HEK293T (cell line): Measurements from ENCODE around the gene MOK.

Experiments
- CTCF ChIA-PET: fragments of 350-600 bp; formaldehyde crosslinking; extraction: SDS; loops from one replicate; lab custom pipeline; 2021; ENCODE audit warnings: antibody characterized with exemption, inconsistent platforms; lab: Yijun Ruan, JAX
- POLR2A ChIA-PET: fragments of 350-600 bp; formaldehyde crosslinking; extraction: SDS; loops from one replicate; lab custom pipeline; 2020; ENCODE audit warnings: antibody characterized with exemption, inconsistent platforms; lab: Yijun Ruan, JAX
- DNase-seq: peaks from one replicate; pipeline ENCODE4 v3.0.0; 2012; ENCODE audit warnings: mixed read lengths; ENCODE audit errors: extremely low spot score
- ARNT ChIP-seq: fragments of 450-650 bp; IDR thresholded peaks from 2 replicates; pipeline ENCODE4 v1.6.1; 2017; ENCODE audit warnings: mild to moderate bottlenecking
- BHLHE40 ChIP-seq: fragments of 450-650 bp; IDR thresholded peaks from 2 replicates; pipeline ENCODE4 v1.6.1; 2016; ENCODE audit warnings: mild to moderate bottlenecking, moderate library complexity, borderline replicate concordance
- CTBP1 ChIP-seq: fragments of 450-650 bp; IDR thresholded peaks from 2 replicates; pipeline ENCODE4 v1.6.1; 2016; ENCODE audit warnings: borderline replicate concordance
- ELF4 ChIP-seq: fragments of 450-650 bp; IDR thresholded peaks from 2 replicates; pipeline ENCODE4 v1.6.1; 2017; ENCODE audit warnings: antibody characterized with exemption
- FOXA1 ChIP-seq: fragments of 450-650 bp; IDR thresholded peaks from 2 replicates; pipeline ENCODE4 v1.6.1; 2016; ENCODE audit warnings: mild to moderate bottlenecking
- FOXK2 ChIP-seq: fragments of 450-650 bp; IDR thresholded peaks from 2 replicates; pipeline ENCODE4 v1.6.1; 2016; ENCODE audit warnings: mild to moderate bottlenecking
- FOXM1 ChIP-seq: fragments of 450-650 bp; IDR thresholded peaks from 2 replicates; pipeline ENCODE4 v1.6.1; 2017; ENCODE audit warnings: mild to moderate bottlenecking, borderline replicate concordance
- HDGF ChIP-seq: fragments of 450-650 bp; IDR thresholded peaks from 2 replicates; pipeline ENCODE4 v1.6.1; 2017; ENCODE audit warnings: antibody characterized with exemption, borderline replicate concordance
- L3MBTL2 ChIP-seq: fragments of 450-650 bp; conservative IDR thresholded peaks from 2 replicates; pipeline ENCODE4 v1.6.1; 2016; ENCODE audit warnings: mild to moderate bottlenecking
- LEF1 ChIP-seq: fragments of 450-650 bp; IDR thresholded peaks from 2 replicates; pipeline ENCODE4 v1.6.1; 2017; ENCODE audit warnings: mild to moderate bottlenecking, borderline replicate concordance
- NFRKB ChIP-seq: fragments of 450-650 bp; IDR thresholded peaks from 2 replicates; pipeline ENCODE4 v1.6.1; 2016; ENCODE audit warnings: mild to moderate bottlenecking, moderate library complexity
- PKNOX1 ChIP-seq: fragments of 450-650 bp; IDR thresholded peaks from 2 replicates; pipeline ENCODE4 v1.6.1; 2016
- SP1 ChIP-seq: fragments of 450-650 bp; IDR thresholded peaks from 2 replicates; pipeline ENCODE4 v1.6.1; 2017
- SUZ12 ChIP-seq: fragments of 450-650 bp; IDR thresholded peaks from 2 replicates; pipeline ENCODE4 v1.6.1; 2016; ENCODE audit warnings: mild to moderate bottlenecking
- TARDBP ChIP-seq: fragments of 450-650 bp; IDR thresholded peaks from 2 replicates; pipeline ENCODE4 v1.6.1; 2016
- ZNF384 ChIP-seq: fragments of 450-650 bp; IDR thresholded peaks from 2 replicates; pipeline ENCODE4 v1.6.1; 2016

The MOK gene

GRCh38 chr14:102220031-102220430 lies 84.9 kb downstream of the MOK start:
- no peak for TF ChIP-seq FOXA1
- POLR2A ChIA-PET = no interaction called here
- CTCF ChIA-PET = no interaction called here
- no peak for DNase-seq

GRCh38 chr14:102219316-102219715 lies 85.6 kb downstream of the MOK start:
- TF ChIP-seq HDGF = no peak
- TF ChIP-seq CTBP1 = no peak
- no peak for TF ChIP-seq LEF1
- TF ChIP-seq L3MBTL2 = no peak
- TF ChIP-seq PKNOX1 = no peak
- no peak for TF ChIP-seq BHLHE40
- TF ChIP-seq FOXK2 = no peak
- TF ChIP-seq ARNT = no peak
- no peak for TF ChIP-seq SUZ12
- no peak for TF ChIP-seq TARDBP
- no peak for TF ChIP-seq SP1
- TF ChIP-seq FOXA1 = no peak
- no peak for TF ChIP-seq ELF4
- no peak for TF ChIP-seq NFRKB
- no peak for TF ChIP-seq FOXM1
- TF ChIP-seq ZNF384 = no peak

GRCh38 chr14:102218688-102219087 lies 86.3 kb downstream of the MOK start:
- TF ChIP-seq FOXA1 (no peak), ZNF384 (no peak)
- ChIA-PET POLR2A (no interaction called here), CTCF (interaction anchor here (1.1 kb wide), 1 partner anchor 47 kb away, joined by 4 read pairs; no protein-coding TSS in a partner anchor)
- no peak for DNase-seq

More at GRCh38 chr14:102219316-102219715, 85.6 kb downstream of the MOK start:
- POLR2A ChIA-PET = no interaction called here
- DNase-seq = no peak
- CTCF ChIA-PET = interaction anchor here (1.1 kb wide), 1 partner anchor 46 kb away, joined by 4 read pairs; no protein-coding TSS in a partner anchor

GRCh38 chr14:102217987-102218421 lies 87.0 kb downstream of the MOK start:
- no peak for DNase-seq
- ChIA-PET CTCF (no interaction called here), POLR2A (no interaction called here)
- TF ChIP-seq ELF4 (no peak), ARNT (no peak), HDGF (no peak), SP1 (no peak), LEF1 (no peak), ZNF384 (no peak), FOXA1 (no peak), PKNOX1 (no peak), L3MBTL2 (no peak), BHLHE40 (no peak), SUZ12 (no peak)

GRCh38 chr14:102217399-102217798 lies 87.6 kb downstream of the MOK start:
- ChIA-PET CTCF (no interaction called here), POLR2A (no interaction called here)
- no peak for DNase-seq
- TF ChIP-seq SUZ12 (no peak), SP1 (no peak), FOXM1 (no peak)

- no peak for DNase-seq
- ChIA-PET CTCF (interaction anchor here (1.6 kb wide), 1 partner anchor 99 kb away, joined by 6 read pairs; no protein-coding TSS in a partner anchor), POLR2A (interaction anchor here (0.5 to 1.4 kb wide), 4 partner anchors 14 to 99 kb away, joined by 3 read pairs; no protein-coding TSS in a partner anchor)
- TF ChIP-seq ELF4 = no peak
- no peak for TF ChIP-seq ZNF384
- no peak for TF ChIP-seq TARDBP
Measured at GRCh38 chr14:102215576-102216250, 89.3 kb downstream of the MOK start.

GRCh38 chr14:102215071-102215470 lies 89.9 kb downstream of the MOK start:
- CTCF ChIA-PET = interaction anchor here (1.6 kb wide), 1 partner anchor 100 kb away, joined by 6 read pairs; no protein-coding TSS in a partner anchor
- TF ChIP-seq CTBP1 (no peak), TARDBP (no peak), ZNF384 (no peak), LEF1 (no peak), FOXK2 (no peak), PKNOX1 (no peak), FOXM1 (no peak)
- POLR2A ChIA-PET = interaction anchor here (0.5 to 1.4 kb wide), 3 partner anchors 58 to 99 kb away, joined by 3 read pairs; no protein-coding TSS in a partner anchor
- no peak for DNase-seq
